Calu3 (cell line): ENCODE data around the gene SYT17. TPM values are rescaled to one million over a fixed set of nuclear protein-coding genes. Genes with fewer than 3 reads are reported as not detected.

Experiments
- BruUV-seq: library from RNA; stranded (reverse); fragments of 400-500 nt; replicated peaks from 2 replicates; lab custom pipeline; 2021; lab: Mats Ljungman, UMichigan
- CTCF ChIA-PET: fragments of 300-600 bp; sonication (Branson Sonifier 250); formaldehyde crosslinking; loops from one replicate; lab custom pipeline; 2022; ENCODE audit warnings: antibody characterized with exemption; lab: Charles Lee
- DNase-seq: peaks from one replicate; pipeline ENCODE4 v3.0.0; 2022
- H3K27ac Mint-ChIP-seq: one replicate; pipeline ENCODE4 v1.8.0; 2022; ENCODE audit warnings: mixed read lengths; ENCODE audit not compliant: unreplicated experiment
- H3K27me3 Mint-ChIP-seq: one replicate; pipeline ENCODE4 v1.8.0; 2022; ENCODE audit warnings: mixed read lengths; ENCODE audit not compliant: unreplicated experiment
- H3K36me3 Mint-ChIP-seq: one replicate; pipeline ENCODE4 v1.8.0; 2022; ENCODE audit warnings: mild to moderate bottlenecking, moderate library complexity, mixed read lengths; ENCODE audit not compliant: insufficient read depth, unreplicated experiment
- H3K4me1 Mint-ChIP-seq: one replicate; pipeline ENCODE4 v1.8.0; 2022; ENCODE audit warnings: mild to moderate bottlenecking, low read depth, mixed read lengths; ENCODE audit not compliant: unreplicated experiment
- H3K4me3 Mint-ChIP-seq: one replicate; pipeline ENCODE4 v1.8.0; 2022; ENCODE audit warnings: mild to moderate bottlenecking, low read depth, moderate library complexity, mixed read lengths; ENCODE audit not compliant: unreplicated experiment
- H3K9me3 Mint-ChIP-seq: one replicate; pipeline ENCODE4 v1.8.0; 2022; ENCODE audit warnings: low read depth, mixed read lengths; ENCODE audit not compliant: unreplicated experiment
- intact Hi-C: fragments of 100-400 bp; cut with micrococcal nuclease; formaldehyde crosslinking; loops from one replicate; pipeline ENCODE4 v1.10.0; 2022; ENCODE audit not compliant: unreplicated experiment
- total RNA-seq: library from RNA; stranded (reverse); gene quantifications from 2 replicates; pipeline ENCODE4 v1.2.3, GENCODE V29; 2022
- TF ChIP-seq, protein P1 (sequence below): fragments of 200-600 bp; IDR thresholded peaks from one replicate; pipeline ENCODE4 v1.8.0; 2022; ENCODE audit warnings: antibody characterized with exemption; ENCODE audit not compliant: unreplicated experiment

SYT17 gene
- total RNA-seq, 1 experiment from 2014 or later, result 10.6 TPM

DNA sequence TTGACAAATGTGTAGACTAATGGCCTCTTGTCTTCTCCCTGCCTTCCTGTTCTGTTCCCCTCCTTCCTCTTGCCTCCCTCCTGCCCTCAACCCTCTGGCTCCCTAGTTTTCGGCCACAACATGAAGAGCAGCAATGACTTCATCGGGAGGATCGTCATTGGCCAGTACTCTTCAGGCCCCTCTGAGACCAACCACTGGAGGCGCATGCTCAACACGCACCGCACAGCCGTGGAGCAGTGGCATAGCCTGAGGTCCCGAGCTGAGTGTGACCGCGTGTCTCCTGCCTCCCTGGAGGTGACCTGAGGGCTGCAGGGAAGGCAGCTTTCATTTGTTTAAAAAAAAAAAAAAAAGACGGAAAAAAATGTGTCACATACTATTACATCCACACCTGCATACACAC is 98.7 kb downstream of the SYT17 start:
- CTCF ChIA-PET, result no interaction called here
- Mint-ChIP-seq H3K4me3 (no peak overlapping the region), H3K27ac (no peak overlapping the region), H3K4me1 (no peaks in the 10 kb centered on the region), H3K36me3 (no peaks in the 10 kb centered on the region), H3K9me3 (peaks cover 4% of the 10 kb centered on the region), H3K27me3 (no peaks in the 10 kb centered on the region)
- TF ChIP-seq, protein P1, sequence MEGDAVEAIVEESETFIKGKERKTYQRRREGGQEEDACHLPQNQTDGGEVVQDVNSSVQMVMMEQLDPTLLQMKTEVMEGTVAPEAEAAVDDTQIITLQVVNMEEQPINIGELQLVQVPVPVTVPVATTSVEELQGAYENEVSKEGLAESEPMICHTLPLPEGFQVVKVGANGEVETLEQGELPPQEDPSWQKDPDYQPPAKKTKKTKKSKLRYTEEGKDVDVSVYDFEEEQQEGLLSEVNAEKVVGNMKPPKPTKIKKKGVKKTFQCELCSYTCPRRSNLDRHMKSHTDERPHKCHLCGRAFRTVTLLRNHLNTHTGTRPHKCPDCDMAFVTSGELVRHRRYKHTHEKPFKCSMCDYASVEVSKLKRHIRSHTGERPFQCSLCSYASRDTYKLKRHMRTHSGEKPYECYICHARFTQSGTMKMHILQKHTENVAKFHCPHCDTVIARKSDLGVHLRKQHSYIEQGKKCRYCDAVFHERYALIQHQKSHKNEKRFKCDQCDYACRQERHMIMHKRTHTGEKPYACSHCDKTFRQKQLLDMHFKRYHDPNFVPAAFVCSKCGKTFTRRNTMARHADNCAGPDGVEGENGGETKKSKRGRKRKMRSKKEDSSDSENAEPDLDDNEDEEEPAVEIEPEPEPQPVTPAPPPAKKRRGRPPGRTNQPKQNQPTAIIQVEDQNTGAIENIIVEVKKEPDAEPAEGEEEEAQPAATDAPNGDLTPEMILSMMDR, result no peak
- DNase-seq, result no peak
- no TSS peak for BruUV-seq
- intact Hi-C loops, result no loop called here

DNA sequence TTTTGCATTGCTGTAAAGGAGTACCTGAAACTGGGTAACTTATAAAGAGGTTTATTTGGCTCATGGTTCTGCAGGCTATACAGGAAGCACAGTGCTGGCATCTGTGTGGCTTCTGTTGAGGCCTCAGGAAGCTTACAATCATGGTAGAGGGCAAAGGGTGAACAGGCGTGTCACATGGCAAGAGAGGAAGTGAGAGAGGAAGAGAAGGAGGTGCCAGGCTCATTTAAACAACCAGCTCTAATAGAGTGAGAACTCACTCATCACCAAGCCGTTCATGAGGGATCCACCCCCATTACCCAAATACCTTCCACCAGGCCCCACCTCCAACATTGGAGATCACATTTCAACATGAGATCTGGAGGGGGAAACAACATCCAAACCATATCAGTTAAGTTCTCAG is 101.1 kb downstream of the SYT17 start:
- no TSS peak for BruUV-seq
- CTCF ChIA-PET, result no interaction called here
- TF ChIP-seq, protein P1, result no peak

DNA sequence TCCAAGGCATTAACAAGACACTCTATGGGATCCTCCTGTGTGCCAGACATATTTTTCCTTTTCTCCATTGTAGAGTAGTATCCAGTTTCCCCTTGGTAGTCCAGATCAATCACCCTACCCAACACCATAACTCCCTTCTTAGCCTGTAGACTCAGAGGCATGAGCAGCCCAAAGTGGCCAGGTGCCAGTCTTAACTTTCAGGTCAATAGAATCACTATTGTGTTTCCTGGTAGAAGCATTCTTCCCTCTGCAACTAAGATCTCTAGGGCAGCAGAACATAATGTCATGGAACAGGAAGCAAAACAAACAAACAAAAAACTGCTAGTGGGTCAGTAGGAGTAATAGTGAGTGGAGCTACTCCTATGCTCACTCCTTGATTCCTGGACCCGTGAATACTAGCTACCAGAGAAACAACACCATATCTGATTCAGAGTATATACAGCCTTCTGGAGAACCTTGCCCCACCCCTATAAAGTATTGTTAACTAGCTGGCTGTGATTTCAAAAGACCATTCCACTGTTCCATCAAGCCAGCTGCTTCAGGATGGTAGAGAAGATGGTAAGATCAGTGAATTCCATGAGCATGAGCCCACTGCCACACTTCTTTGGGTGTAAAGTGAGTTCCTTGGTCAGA is 106.2 kb downstream of the SYT17 start:
- Mint-ChIP-seq H3K27me3 (peaks cover 23% of the 10 kb centered on the region), H3K4me3 (no peak overlapping the region), H3K4me1 (no peaks in the 10 kb centered on the region), H3K36me3 (no peaks in the 10 kb centered on the region), H3K9me3 (no peaks in the 10 kb centered on the region), H3K27ac (no peak overlapping the region)
- intact Hi-C loops, result no loop called here
- no peak for DNase-seq
- BruUV-seq, result no TSS peak
- TF ChIP-seq, protein P1, result no peak
- CTCF ChIA-PET, result interaction anchor here (0.5 to 0.9 kb wide), 2 partner anchors 9 to 141 kb away, joined by 3 to 4 read pairs; no protein-coding TSS in a partner anchor

More for the DNA sequence above, 101.1 kb downstream of the SYT17 start:
- DNase-seq, result no peak
- no peaks in the 10 kb centered on the region for H3K36me3 Mint-ChIP-seq
- no peaks in the 10 kb centered on the region for H3K4me1 Mint-ChIP-seq
- peaks cover 5% of the 10 kb centered on the region for H3K27me3 Mint-ChIP-seq
- H3K4me3 Mint-ChIP-seq, result no peak overlapping the region
- intact Hi-C loops, result no loop called here
- peaks cover 4% of the 10 kb centered on the region for H3K9me3 Mint-ChIP-seq
- H3K27ac Mint-ChIP-seq, result no peak overlapping the region

DNA sequence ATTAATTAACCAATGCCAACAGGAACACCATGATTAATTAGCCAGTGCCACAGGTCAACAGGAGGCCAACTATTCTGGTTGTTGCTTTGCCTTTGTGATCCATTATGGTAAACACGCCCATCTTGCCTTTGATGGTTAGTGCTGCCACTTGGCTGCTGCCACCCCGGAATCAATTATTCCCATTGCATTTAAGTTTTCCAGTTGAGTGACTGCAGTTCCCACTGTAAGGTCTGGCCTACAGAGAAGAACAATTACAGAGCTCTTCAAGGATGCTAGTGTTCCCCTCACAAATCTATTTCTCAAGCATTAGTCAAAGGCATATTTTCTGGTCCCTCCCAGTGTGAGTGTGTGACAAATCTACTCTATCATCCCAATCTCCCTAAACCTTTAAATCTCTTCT is 110.4 kb downstream of the SYT17 start:
- TF ChIP-seq, protein P1, result no peak
- Mint-ChIP-seq H3K27me3 (peaks cover 23% of the 10 kb centered on the region), H3K4me1 (peaks cover 3% of the 10 kb centered on the region), H3K27ac (no peak overlapping the region), H3K9me3 (peaks cover 2% of the 10 kb centered on the region), H3K4me3 (no peak overlapping the region), H3K36me3 (no peaks in the 10 kb centered on the region)
- no peak for DNase-seq
- intact Hi-C loops, result no loop called here
- CTCF ChIA-PET, result interaction anchor here (0.6 kb wide), 1 partner anchor 1875 kb away, joined by 3 read pairs; no protein-coding TSS in a partner anchor
- BruUV-seq, result no TSS peak
